GM20431 (cell line): ENCODE results near the gene EPHA2.

Experiments
- in situ Hi-C: fragments of 300-500 bp; cut with MseI, MboI; formaldehyde crosslinking; loops from one replicate; pipeline ENCODE4 v1.15.0; 2020; ENCODE audit warnings: low sequenced_read_pairs; ENCODE audit not compliant: unreplicated experiment

Gene EPHA2

DNA sequence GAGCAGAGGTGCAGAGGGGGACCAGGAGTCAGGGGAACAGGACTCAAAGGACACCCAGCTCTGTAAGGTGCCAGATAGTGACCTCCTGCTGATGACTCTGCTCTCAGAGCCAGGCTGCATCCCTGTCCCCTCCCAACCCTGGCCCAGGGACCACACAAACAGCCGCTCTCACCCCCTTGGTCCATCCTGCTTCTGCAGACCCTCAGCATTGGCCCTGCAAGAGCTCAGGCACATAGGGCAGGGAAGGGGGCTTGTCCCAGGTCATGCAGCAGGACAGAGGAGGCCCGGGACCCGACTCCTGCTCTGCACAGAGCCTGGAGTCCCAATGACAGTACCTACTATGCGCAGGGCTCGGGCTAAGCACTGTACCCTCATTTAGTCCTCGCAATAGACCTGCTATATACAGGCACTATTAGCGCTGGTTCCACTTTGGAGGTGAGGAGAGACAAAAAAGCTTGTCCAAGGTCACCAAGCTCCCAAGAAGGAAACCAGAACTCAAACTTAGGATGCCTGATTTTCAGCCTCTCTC, 15.7 kb downstream of the EPHA2 start:
- in situ Hi-C loops, result no loop called here

DNA sequence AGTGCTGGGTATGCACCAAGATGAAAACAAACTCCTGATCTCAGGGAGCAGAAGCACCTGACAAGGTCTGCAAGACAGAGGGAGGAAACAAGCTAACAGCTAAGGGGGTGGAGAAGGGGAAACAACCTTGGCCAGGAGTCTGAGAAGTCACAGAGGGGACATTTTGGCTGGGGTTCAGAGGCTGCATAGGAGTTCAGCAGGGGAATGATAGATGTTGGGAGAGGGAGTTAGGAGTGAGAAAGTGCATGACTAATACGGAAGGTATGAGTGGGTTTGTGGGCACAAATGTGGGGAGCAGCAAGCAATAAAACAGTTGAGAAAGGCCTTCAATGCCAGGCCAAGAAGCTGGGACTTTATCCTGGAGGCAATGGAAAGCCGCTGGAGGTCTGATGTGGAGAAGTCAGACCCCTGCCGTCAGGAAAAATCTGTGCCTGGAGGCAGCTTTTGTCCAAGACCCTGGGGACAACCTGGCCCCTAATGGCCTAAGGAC, 16.4 kb downstream of the EPHA2 start:
- in situ Hi-C loops, result no loop called here

DNA sequence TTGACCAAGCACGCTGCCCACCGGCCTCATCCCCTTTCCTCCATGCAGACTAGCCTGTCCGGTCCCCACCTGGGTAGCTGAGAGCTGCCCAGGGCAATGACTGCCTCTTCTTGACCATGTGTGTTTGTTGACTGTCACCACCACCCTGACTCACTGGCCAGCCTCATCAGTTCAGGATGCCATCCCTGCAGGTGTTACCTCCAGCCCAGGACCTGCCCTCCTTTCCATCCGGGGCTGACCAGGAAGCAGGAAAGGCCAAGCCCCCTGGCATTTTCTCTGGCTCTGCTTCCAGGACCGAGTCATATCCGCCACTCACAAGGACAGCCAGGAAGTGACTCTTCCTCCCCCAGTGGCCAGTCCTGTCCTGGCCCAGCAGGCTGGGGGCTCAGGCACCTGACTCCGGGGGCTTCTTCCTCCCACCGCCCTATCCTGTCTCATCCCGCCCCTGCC, 17.1 kb downstream of the EPHA2 start:
- in situ Hi-C loops, result no loop called here

DNA sequence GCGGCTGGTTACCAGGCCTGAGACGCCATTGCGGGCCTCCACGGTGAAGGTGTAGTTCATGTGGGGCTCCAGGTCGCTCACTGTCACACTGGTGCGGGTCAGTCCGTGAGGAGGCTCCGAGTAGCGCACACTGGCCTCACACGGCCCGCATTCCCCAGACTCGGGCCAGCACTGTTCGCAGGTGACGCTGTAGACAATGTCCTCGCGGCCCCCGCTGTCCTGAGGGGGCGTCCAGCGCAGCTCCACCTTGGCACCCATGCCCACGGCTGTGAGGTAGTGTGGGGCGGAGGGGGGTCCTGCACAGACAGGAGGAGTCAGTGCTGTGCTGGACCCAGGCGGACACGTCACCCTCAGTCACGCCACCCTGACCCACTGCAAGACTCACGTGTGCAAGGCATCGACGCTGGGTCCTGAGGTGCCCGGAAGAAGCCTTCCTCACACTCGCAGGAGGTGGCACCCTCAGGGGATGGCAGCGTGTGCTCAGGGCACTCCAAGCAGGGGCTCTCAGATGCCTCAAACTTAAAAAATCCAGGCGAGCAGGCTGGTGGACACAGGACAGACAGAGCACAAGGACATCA, 17.9 kb downstream of the EPHA2 start:
- in situ Hi-C loops, result no loop called here

DNA sequence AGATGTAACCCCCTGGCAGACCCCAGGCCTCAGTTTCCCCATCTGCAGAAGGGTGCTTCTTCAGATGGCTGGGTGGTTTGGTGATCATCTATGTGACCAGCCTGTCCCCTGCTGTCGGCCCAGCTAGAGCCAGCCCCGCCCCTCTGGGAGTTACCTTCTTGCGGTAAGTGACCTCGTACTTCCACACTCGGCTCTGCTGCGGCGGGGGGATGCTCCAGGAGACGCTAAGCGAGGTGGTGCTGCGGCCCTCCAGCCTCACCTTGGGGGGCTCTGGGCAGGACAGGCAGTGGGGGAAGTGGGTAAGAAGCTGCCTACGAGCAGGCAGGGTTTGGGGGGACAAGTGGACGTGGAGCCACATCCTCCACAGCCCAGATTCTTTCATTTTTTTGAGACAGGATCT, 20.4 kb downstream of the EPHA2 start:
- in situ Hi-C loops, result no loop called here

DNA sequence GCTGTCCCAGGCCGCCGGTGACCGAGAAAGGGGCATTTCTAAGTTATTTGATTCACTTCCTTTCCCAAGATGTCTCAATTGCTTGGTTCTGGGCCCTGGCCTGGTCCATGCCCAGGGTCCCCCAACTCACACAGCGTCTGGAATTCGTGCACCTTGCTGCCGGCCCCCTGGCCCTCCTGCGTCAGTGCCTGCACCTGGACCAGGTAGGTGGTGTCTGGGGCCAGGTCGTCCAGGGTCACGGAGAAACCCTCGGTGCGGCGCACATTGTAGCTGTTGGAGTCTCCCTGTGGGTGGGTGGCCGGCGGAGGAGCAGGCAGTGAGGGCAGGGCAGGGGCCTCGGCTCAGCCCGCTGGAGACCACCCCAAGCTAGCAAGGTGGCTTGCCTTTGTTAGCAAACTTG, 21.0 kb downstream of the EPHA2 start:
- in situ Hi-C loops, result no loop called here

DNA sequence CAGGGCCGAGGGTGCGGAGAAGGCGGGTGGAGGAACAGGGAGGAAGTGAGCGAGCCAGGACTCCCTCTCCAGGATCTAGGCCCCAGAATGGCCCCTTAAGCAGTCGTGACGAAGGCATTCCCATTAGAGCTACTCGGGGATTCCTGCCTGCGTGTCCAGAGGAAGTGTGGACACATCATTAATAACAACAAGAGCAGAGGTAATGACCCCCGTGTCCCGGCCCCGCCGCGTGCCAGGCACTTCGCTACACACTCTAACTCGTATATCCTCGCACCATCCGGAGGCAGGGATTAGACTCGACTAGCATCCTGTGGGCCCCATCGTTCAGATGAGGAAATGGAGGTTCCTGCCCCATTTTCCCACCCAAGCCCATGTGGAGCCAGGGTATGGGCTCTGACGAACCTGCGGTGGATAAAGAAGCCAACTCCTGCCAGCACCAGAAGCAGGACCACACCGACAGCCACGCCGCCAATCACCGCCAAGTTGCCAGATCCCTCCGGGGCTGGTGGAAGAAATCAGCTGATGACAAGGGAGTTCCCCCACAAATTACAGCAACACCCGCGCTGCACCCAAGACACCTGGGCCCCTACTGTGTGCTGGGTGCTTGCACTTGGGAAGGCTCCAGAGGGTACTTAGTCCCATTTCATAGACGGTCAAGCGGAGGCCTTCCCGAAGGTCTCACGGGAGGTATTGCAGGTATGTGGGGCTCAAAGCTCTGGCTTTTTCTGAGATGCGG, 21.6 kb downstream of the EPHA2 start:
- in situ Hi-C loops, result no loop called here

DNA sequence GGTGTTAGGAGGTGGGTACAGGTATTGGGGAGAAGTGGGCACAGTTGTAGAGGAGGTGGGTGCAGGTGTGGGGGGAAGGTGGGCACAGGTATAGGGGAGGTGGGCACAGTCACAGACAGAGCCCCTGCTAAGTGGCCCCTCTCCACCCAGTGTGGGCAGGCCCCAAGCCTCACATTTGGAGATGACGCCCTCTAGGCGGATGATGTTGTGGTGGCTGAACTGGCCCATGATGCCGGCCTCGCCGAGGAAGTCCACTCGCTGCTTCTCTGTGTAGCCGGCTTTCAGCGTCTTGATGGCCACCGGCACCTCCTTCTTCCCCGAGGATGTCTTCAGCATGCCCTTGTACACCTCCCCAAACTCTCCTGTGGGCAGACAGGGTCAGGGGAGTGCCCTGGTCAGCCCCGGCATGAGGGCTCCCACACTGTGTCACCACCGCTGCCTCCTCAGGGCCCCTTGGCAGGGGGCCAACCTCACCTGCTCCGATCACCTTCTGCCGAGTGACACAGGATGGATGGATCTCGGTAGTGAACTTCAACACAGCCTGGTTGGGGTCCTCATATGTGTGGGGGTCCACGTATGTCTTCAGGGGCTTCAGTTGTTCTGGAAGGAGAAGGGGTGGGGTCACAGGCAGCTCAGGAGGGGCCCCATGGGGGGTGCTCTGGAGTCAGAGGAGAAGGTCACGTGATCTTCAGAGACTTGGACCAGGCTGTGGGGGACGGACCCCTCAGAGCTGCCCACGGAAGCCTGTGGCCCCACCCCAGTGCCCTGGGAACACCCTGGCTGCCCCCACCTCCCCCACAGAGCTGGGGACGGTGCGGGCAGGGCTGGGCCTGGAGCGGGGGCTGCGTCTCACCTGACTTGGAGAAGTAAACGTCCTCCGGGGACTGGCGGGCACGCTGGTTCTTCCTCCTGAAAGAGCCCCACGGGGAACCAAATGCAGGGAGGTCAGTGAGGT, 22.6 kb downstream of the EPHA2 start:
- in situ Hi-C loops, result no loop called here

DNA sequence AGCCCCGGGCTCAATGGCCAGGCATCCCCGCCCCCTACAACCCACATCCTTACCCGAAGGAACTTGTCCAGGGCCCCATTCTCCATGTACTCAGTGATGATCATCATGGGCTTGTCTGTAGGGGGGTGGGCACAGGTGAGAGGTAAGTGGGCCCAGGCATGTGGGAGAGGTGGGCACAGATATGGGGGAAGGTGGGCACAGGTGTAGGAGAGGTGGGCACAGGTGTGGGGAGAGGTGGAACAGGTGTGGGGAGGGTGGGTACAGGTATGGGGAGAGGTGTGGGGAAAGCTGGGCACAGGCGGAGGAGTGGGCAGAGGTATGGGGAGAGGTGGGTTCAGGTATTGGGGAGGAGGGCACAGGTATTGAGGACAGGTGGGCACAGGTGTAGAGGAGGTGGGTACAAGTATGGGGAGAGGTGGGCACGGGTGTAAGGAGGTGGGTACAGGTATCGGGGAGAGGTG, 23.5 kb downstream of the EPHA2 start:
- in situ Hi-C loops, result no loop called here

DNA sequence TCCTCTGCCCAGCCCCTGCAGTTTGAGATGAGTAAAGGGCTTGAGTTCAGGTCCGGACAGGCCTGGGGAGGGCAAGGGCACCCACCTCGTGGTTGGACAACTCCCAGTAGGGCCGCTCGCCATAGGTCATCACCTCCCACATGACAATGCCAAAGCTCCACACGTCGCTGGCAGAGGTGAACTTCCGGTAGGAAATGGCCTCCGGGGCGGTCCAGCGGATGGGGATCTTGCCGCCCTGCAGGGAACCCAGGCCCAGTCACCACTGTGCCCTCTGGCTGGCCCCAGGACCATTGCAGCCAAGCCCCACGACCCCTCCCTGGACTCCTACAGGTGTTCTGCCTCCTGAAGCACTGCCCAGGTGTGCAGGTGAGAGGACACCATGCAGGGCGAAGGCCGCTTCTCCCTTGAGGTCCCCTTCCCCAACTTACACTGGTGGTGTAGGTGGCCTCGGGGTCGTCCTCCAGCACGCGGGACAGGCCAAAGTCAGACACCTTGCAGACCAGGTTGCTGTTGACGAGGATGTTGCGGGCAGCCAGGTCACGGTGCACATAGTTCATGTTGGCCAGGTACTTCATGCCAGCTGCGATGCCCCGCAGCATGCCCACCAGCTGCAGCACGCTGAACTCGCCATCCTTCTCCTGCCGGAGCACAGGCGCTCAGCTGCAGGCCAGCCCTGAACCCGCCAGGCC, 24.1 kb downstream of the EPHA2 start:
- in situ Hi-C loops, result no loop called here

DNA sequence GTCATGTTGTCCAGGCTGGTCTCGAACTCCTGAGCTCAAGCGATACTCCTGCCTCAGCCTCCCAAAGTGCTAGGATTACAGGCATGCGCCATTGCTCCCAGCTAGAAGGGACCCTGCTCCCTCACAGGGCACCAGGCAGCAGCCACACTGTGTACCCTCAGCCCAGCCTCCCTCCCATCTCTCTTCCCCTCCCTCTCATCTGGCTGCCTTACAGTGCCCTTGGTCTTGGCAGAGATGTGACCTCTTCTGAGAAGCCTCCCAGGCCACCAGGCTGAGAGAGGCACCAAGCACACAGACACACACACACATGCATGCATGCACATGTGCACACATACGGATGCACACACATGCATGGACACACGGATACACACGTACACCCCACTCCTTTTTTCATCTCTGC, 25.0 kb downstream of the EPHA2 start:
- in situ Hi-C loops, result no loop called here

DNA sequence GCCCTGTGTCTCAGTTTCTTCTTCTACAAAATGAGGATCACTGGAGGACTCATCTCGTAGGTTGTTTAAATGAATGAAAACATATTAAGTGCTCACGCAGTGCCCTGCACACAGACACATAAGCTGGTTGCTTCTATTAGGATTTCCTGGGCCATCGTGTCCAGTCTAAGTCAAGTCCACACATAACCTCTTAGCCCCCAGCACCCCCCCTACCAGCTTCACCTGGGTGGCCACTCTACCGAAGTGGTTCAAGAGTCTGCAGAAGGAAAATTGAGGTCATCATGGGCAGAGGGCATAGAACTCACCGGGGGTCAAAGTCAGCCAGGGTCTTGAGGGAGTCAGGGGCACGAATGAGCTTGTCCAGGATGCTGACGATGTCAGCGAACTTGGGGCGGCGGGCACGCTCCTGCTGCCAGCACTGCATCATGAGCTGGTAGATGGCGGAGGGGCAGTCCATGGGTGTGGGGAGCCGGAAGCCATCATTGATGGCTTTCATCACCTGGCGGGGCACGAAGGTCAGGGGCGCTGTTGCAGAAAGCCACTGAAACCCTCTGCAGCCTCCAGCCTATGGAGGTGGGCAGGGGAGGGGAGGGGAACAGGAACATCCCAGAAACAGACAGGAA, 25.8 kb downstream of the EPHA2 start:
- in situ Hi-C loops, result no loop called here

DNA sequence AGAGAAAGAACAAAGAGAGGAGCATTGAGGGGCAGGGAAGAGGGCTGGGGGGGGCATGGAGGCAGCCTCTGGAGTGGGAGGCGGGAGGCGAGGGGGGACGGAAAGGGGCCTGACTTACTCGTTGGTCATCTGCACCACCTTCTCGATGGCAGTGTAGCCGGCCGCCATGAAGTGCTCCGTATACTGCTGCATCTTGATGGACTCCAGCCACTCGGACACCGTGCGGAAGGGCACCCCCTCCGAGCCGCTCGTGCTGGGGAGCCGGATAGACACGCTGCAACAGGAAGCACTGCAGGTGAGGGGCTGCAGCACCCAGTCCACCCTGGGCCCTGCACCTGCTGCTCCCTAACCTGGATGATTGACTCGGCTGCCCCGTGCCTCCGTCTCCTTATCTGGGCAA, 26.6 kb downstream of the EPHA2 start:
- in situ Hi-C loops, result no loop called here

DNA sequence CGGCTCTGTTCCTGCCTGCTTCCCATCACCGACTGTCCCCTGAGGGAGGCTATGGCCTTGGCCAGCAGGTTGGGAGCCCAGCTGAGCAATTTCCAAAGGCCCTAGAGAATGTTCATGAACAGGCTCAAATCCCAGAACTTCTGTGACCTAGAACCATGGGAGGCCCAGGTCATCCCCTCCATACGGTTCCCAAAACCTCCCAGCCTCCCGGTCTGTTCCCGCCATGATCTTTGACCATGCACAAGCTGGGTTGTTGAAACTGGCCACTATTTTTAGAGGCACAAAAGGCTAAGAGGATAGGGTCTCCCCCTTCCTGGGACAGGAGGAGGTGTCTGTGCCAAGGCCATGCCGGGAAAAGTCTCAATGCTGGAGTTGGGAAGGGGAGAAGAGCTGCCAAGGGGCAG, 27.5 kb downstream of the EPHA2 start:
- in situ Hi-C loops, result no loop called here

DNA sequence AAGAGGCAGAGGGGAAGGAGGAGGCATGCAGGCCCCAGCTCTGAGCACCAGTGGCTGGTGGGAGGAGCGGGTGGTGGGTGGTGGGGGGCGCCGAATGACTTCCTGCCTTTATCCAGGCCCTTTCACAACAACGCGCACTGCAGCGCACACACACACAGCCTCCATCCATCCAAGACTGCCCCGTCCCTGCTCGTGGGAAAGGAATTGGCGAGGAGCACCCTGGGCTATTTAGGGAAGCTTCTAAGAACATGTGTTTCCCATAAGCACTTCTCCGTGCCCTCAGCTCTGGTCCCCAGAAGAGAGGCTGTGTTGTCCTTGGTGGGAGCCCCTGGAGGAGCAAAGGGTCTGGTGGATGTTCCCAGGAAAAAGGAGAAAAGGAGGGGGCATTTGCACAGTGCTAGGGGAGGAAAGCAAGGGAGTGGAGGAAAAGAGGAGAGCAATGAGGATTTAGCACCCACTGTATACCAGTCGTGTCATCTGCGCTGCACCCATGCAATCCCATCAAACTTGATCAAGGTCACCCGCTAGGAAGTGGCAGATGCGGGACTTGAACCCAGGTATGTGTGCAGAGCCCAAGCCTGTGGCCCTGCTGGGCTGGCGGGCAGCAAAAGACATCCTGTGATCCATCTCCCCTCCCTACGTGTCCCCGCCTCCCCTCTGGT, 28.1 kb downstream of the EPHA2 start:
- in situ Hi-C loops, result no loop called here

DNA sequence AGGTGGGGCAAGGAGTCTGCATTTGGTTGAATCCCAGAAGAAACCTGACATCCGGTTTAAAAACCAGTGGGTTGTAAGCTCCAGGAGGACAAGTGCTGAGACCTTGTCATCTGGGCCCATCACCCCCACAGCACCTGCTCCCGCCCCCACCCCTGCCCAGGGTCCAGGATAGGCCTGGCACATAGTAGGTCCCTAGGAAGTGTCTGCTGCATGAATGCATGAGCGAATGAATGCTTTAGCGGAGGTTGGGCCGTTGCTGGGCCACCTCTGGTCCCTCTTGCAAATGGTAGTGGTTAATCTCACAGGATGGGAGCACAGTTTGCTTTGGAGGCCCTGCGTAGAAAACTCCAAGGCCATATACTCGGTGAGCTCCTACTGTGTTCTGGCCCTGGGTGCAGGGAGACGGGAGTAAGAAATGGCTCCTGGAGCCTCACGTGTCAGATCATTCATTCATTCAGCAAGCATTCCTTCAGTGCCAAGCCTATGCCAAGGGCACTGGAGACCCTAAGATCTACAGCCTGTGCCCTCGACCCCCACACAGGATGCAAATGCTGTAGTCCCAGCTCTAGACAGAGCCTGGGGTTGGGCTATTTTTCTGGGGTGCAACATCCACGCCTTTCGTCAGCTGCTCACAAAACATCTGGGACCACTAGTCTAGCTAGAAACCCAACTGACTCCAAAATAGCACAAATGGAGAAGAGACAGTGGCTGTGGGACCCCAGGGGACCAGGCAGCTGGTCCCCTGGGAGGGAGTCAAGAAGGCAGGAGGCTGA, 28.9 kb downstream of the EPHA2 start:
- in situ Hi-C loops, result no loop called here

DNA sequence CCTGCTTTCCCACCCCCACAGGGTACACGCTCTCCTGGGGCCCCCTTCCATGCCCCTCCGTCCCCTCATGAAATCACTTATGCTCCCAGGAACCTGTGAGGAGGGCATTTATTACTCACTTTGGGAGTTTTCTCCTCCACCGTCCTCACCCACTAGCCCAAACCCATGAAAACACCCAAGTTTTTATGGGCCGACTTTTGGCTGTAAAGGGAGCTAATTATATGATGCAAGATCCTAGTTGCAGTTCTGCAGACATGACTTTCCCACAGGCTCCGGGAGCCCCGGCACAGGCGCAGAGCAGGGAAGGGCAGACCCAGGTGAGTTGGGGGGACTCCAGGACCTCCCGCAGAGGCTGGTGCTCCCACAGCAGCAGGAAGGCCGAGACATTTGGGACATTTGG, 29.7 kb downstream of the EPHA2 start:
- in situ Hi-C loops, result no loop called here

DNA sequence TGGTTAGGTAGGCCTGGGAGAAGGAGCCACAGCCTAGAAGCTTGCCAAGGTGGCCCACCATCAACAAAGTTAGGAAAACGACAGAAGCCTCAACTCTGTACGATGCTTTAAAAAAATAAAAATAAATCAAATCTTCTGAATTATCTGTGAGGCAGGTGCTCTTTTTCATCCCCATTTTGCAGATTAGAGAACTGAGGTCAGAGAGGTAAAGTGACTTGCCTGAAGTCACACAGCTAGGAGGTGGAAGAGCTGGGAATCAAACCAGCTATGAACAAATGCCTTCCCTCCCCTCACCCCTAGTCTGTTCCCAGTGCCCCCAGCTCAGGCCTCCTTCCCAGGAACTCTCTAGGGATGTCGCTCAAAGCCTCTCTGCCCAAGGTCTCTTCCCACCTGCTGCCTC, 30.4 kb downstream of the EPHA2 start:
- in situ Hi-C loops, result no loop called here
